GM18507 (cell line): ENCODE results near the gene CRYBA1.
A peak's percentile ranks its signal among the peaks of the same experiment; 100 is the strongest.
"Not testable (repeated sequence)": the region's sequence is repeated elsewhere in the genome, so short reads cannot be mapped to it uniquely, and the experiment has no call there.

Experiments used
- DNase-seq: peaks from one replicate; pipeline ENCODE4 v3.0.0; 2011; ENCODE audit warnings: low read depth; ENCODE audit not compliant: insufficient read length; ENCODE audit errors: extremely low spot score
- FAIRE-seq: peaks from 2 replicates; lab custom pipeline; 2011; peaks lifted over from hg19 to GRCh38; lab: Jason Lieb, UNC

The CRYBA1 gene

GRCh38 chr17:29263916-29264315 is 17.3 kb downstream of the CRYBA1 start:
- no peak for DNase-seq
- no peak for FAIRE-seq

- FAIRE-seq, DNase-seq: not testable (repeated sequence)
Measured at GRCh38 chr17:29271980-29272379, 25.3 kb downstream of the CRYBA1 start.

- FAIRE-seq: no peak
- no peak for DNase-seq
Measured at GRCh38 chr17:29273924-29274323, 27.3 kb downstream of the CRYBA1 start.

GRCh38 chr17:29278692-29279091 is 32.0 kb downstream of the CRYBA1 start:
- DNase-seq (no peak), FAIRE-seq (no peak)

- no peak for FAIRE-seq
Measured at GRCh38 chr17:29279397-29280070, 32.9 kb downstream of the CRYBA1 start.

GRCh38 chr17:29283496-29283895 is 36.8 kb downstream of the CRYBA1 start:
- DNase-seq: no peak
- FAIRE-seq: no peak

More at GRCh38 chr17:29279397-29280070, 32.9 kb downstream of the CRYBA1 start:
- DNase-seq: no peak

- no peak for FAIRE-seq
Measured at GRCh38 chr17:29283961-29284360, 37.3 kb downstream of the CRYBA1 start.

GRCh38 chr17:29289852-29290251 is 43.2 kb downstream of the CRYBA1 start:
- no peak for DNase-seq
- FAIRE-seq: no peak

More at GRCh38 chr17:29283961-29284360, 37.3 kb downstream of the CRYBA1 start:
- DNase-seq: no peak

GRCh38 chr17:29291163-29291752 is 44.6 kb downstream of the CRYBA1 start:
- DNase-seq (peak; percentile 8), FAIRE-seq (peak; percentile 64)

GRCh38 chr17:29292071-29292991 is 45.7 kb downstream of the CRYBA1 start:
- DNase-seq (peak; percentile 5), FAIRE-seq (peak; percentile 39)

GRCh38 chr17:29292992-29293889 is 46.6 kb downstream of the CRYBA1 start:
- DNase-seq (peak; percentile 14), FAIRE-seq (no peak)

GRCh38 chr17:29293890-29294579 is 47.4 kb downstream of the CRYBA1 start, which contains the start of gene NUFIP2:
Gene NUFIP2, minus strand, starts transcription at chr17:29294148. Its CDS starts 89 bp downstream, at chr17:29294059.
- FAIRE-seq (peak; percentile 99), DNase-seq (peak; percentile 91)

GRCh38 chr17:29294580-29294900 is 47.9 kb downstream of the CRYBA1 start:
- no peak for FAIRE-seq
- no peak for DNase-seq

- FAIRE-seq: no peak
- DNase-seq: no peak
Measured at GRCh38 chr17:29295420-29295819, 48.8 kb downstream of the CRYBA1 start.

GRCh38 chr17:29299031-29299430 is 52.4 kb downstream of the CRYBA1 start:
- DNase-seq (no peak), FAIRE-seq (no peak)

GRCh38 chr17:29303386-29303785 is 56.7 kb downstream of the CRYBA1 start:
- DNase-seq (no peak), FAIRE-seq (no peak)
